Stimulated activated naive B cell treated with anti-CD40 and anti-IgM and Interleukin-4, amounts not matched to agents 10 μg/mL and 1 μg/mL and 100 μg/mL, for 72 hours (primary cell): ENCODE data around the gene RMDN2.

Experiments
- ATAC-seq, 2 donors: fragments of 150-1000 bp; cut with Tn5 transposase; replicated peaks; 2 replicates each; pipeline ENCODE4 v1.10.0; 2021; ENCODE audit warnings: moderate library complexity in 1 of 2
- DNase-seq: peaks from one replicate; pipeline ENCODE4 v3.0.0; 2021
- H3K27ac Mint-ChIP-seq: one replicate; pipeline ENCODE4 v1.8.0; 2022; ENCODE audit warnings: mild to moderate bottlenecking, mixed read lengths
- H3K27me3 Mint-ChIP-seq, 2 donors: one replicate each; pipeline ENCODE4 v1.8.0; 2022; ENCODE audit warnings: mixed read lengths in 2 of 2
- H3K36me3 Mint-ChIP-seq, 2 donors: one replicate each; pipeline ENCODE4 v1.8.0; 2022; ENCODE audit warnings: mixed read lengths in 2 of 2, mild to moderate bottlenecking in 1 of 2
- H3K4me1 Mint-ChIP-seq, 2 donors: one replicate each; pipeline ENCODE4 v1.8.0; 2022; ENCODE audit warnings: mixed read lengths in 2 of 2, mild to moderate bottlenecking in 1 of 2
- H3K4me3 Mint-ChIP-seq, 2 donors: one replicate each; pipeline ENCODE4 v1.8.0; 2022; ENCODE audit warnings: mild to moderate bottlenecking in 2 of 2, mixed read lengths in 2 of 2, moderate library complexity in 1 of 2
- H3K9me3 Mint-ChIP-seq, 2 donors: one replicate each; pipeline ENCODE4 v1.8.0; 2022; ENCODE audit warnings: mixed read lengths in 2 of 2, mild to moderate bottlenecking in 1 of 2

The RMDN2 gene

DNA sequence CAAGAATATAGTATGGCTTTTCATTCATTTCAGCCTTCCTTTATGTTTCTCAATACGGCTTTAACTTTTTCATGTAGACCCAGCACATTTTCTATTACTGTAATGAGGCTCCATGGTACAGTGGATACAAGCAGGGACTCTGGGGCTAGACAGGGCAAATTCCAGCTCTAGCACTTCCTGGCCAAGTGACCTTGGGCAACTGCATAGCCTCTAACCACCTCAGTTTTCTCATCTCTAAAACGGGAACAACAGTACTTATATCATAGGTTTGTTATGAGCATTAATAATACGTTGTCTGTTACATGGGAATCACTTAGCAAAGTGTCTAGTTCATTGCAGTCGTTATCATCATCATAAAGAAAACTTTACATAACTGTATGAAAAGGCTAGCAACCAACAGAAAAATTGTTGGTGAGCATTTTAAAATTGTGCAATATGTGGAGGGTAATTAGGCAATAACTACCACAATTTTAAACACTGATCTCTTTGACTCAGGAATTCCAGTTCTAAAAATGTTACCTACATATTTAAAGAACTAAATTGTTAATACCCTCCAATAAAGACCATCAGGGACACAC is 13.7 kb upstream of the RMDN2 start:
- Mint-ChIP-seq H3K27ac (no peak overlapping the region), H3K27me3 (peaks cover 0 to 18% of the 10 kb centered on the region in 2 donors), H3K36me3 (no peaks in the 10 kb centered on the region), H3K4me3 (no peak overlapping the region), H3K4me1 (no peaks in the 10 kb centered on the region), H3K9me3 (no peaks in the 10 kb centered on the region)
- DNase-seq = no peak
- no peak for ATAC-seq

DNA sequence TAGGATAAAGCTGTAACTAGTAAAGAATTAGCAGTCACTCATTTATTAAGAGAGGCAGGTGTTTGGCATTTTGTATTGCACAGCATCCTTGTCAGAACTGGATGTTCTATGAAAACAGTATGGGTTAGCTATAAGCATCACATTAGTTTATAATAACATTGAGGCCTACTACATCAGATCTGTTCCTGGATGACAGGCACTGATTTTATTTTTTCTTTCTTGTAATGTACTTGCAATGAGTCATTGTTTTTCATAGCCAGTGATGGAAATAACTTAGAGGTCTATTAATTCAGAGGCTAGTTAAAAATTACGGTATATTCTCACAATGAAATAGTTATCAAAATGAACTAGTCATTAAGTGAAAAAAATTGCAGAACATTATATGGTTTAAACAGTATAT is 13.0 kb upstream of the RMDN2 start:
- Mint-ChIP-seq H3K27me3 (peaks cover 0 to 18% of the 10 kb centered on the region in 2 donors), H3K4me3 (no peak overlapping the region), H3K27ac (no peak overlapping the region), H3K4me1 (no peaks in the 10 kb centered on the region), H3K9me3 (no peaks in the 10 kb centered on the region), H3K36me3 (no peaks in the 10 kb centered on the region)
- no peak for ATAC-seq
- no peak for DNase-seq

- Mint-ChIP-seq H3K36me3 (no peaks in the 10 kb centered on the region), H3K9me3 (no peaks in the 10 kb centered on the region), H3K4me3 (no peak overlapping the region), H3K27ac (no peak overlapping the region), H3K4me1 (no peaks in the 10 kb centered on the region), H3K27me3 (peaks cover 0 to 18% of the 10 kb centered on the region in 2 donors)
- ATAC-seq (no peak), DNase-seq (no peak)
Measured at GRCh38 chr2:37912616-37913015, 12.5 kb upstream of the RMDN2 start.

GRCh38 chr2:37914340-37914739 is 10.7 kb upstream of the RMDN2 start:
- no peak overlapping the region for H3K27ac Mint-ChIP-seq
- no peaks in the 10 kb centered on the region for H3K4me1 Mint-ChIP-seq
- H3K9me3 Mint-ChIP-seq = no peaks in the 10 kb centered on the region
- peaks cover 4 to 19% of the 10 kb centered on the region in 2 donors for H3K27me3 Mint-ChIP-seq
- DNase-seq = no peak
- no peak overlapping the region for H3K4me3 Mint-ChIP-seq
- ATAC-seq = no peak
- no peaks in the 10 kb centered on the region for H3K36me3 Mint-ChIP-seq

- no peaks in the 10 kb centered on the region for H3K9me3 Mint-ChIP-seq
- H3K36me3 Mint-ChIP-seq = no peaks in the 10 kb centered on the region
- H3K27me3 Mint-ChIP-seq = peaks cover 8 to 24% of the 10 kb centered on the region in 2 donors
- H3K4me3 Mint-ChIP-seq = no peak overlapping the region
- no peak for DNase-seq
- no peak overlapping the region for H3K27ac Mint-ChIP-seq
- H3K4me1 Mint-ChIP-seq = no peaks in the 10 kb centered on the region
- ATAC-seq = no peak
Measured at GRCh38 chr2:37915773-37916172, 9.3 kb upstream of the RMDN2 start.

DNA sequence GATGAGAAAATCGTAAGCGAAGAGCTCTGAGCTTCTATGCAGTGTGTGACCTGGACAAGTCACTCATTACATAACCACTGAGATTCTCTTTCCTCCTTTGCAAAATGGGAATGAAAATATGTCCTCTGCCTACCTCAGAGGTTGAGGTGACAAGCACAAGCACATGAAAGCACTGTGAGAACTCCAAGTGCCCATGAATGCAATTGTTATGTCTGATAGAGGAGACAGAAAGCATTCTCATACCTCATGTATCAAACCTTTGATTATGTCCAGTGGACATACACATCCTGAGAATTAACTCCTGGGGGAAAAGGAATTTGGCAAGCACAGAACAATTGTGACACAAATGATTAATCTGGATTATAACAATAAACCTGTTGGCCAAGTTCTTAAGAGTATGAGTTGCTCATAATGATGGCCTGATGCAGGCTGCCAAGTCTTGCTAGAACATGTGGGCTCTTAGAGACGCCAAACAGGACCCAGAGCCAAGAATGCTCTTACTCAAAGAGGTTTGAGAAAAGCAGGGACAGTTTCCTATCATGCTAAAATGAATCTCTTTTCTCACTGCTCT is 8.5 kb upstream of the RMDN2 start:
- ATAC-seq = no peak

GRCh38 chr2:37917281-37918228 is 7.5 kb upstream of the RMDN2 start:
- Mint-ChIP-seq H3K9me3 (no peaks in the 10 kb centered on the region), H3K27ac (no peak overlapping the region), H3K36me3 (no peaks in the 10 kb centered on the region), H3K4me3 (no peak overlapping the region), H3K27me3 (peaks cover 8 to 24% of the 10 kb centered on the region in 2 donors), H3K4me1 (no peaks in the 10 kb centered on the region)
- DNase-seq (no peak), ATAC-seq (no peak)

More for the DNA sequence above, 8.5 kb upstream of the RMDN2 start:
- Mint-ChIP-seq H3K4me3 (no peak overlapping the region), H3K27ac (no peak overlapping the region), H3K27me3 (peaks cover 8 to 24% of the 10 kb centered on the region in 2 donors), H3K4me1 (no peaks in the 10 kb centered on the region), H3K36me3 (no peaks in the 10 kb centered on the region), H3K9me3 (no peaks in the 10 kb centered on the region)
- DNase-seq = no peak

DNA sequence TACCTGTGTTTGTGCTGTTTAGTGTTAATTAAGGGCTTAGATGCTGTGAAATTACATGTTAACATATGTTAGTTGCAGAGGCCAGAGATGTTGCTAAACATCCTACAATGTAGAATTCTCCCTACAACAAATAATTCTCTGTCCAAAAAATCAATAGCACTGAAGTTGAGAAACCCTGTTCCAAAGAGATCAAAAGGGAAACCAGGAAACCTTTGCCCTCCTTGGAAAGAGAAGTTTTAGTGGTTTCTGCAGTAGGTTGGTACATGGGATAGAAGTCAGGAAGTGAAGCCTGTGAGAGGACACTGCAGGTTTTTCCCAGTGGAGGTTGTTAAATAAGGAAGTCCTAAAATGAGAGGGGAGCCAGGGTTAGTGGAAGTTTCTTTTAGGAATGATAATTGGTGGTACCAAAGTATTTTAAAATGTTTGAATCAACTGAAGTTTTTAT is 6.3 kb upstream of the RMDN2 start:
- H3K27ac Mint-ChIP-seq = no peak overlapping the region
- DNase-seq (no peak), ATAC-seq (no peak)

GRCh38 chr2:37919631-37920032 is 5.5 kb upstream of the RMDN2 start:
- H3K36me3 Mint-ChIP-seq = no peaks in the 10 kb centered on the region
- H3K9me3 Mint-ChIP-seq = no peaks in the 10 kb centered on the region
- peaks cover 8 to 14% of the 10 kb centered on the region in 2 donors for H3K27me3 Mint-ChIP-seq
- ATAC-seq = no peak
- H3K27ac Mint-ChIP-seq = no peak overlapping the region
- DNase-seq = no peak
- peaks cover 2 to 9% of the 10 kb centered on the region in 2 donors for H3K4me1 Mint-ChIP-seq
- no peak overlapping the region for H3K4me3 Mint-ChIP-seq

More for the DNA sequence above, 6.3 kb upstream of the RMDN2 start:
- H3K36me3 Mint-ChIP-seq = no peaks in the 10 kb centered on the region
- no peaks in the 10 kb centered on the region for H3K4me1 Mint-ChIP-seq
- H3K9me3 Mint-ChIP-seq = no peaks in the 10 kb centered on the region
- no peak overlapping the region for H3K4me3 Mint-ChIP-seq
- H3K27me3 Mint-ChIP-seq = peaks cover 8 to 22% of the 10 kb centered on the region in 2 donors

GRCh38 chr2:37920570-37920969 is 4.5 kb upstream of the RMDN2 start:
- Mint-ChIP-seq H3K27me3 (peaks cover 5 to 8% of the 10 kb centered on the region in 2 donors), H3K4me3 (no peak overlapping the region), H3K4me1 (peaks cover 2 to 12% of the 10 kb centered on the region in 2 donors), H3K36me3 (no peaks in the 10 kb centered on the region), H3K27ac (no peak overlapping the region), H3K9me3 (no peaks in the 10 kb centered on the region)
- DNase-seq = no peak
- no peak for ATAC-seq

- DNase-seq (no peak), ATAC-seq (no peak)
- Mint-ChIP-seq H3K36me3 (no peaks in the 10 kb centered on the region), H3K4me1 (peaks cover 2 to 12% of the 10 kb centered on the region in 2 donors), H3K4me3 (no peak overlapping the region), H3K27me3 (peaks cover 5 to 8% of the 10 kb centered on the region in 2 donors), H3K9me3 (no peaks in the 10 kb centered on the region), H3K27ac (no peak overlapping the region)
Measured at GRCh38 chr2:37921781-37922180, 3.3 kb upstream of the RMDN2 start.

- Mint-ChIP-seq H3K9me3 (no peaks in the 10 kb centered on the region), H3K4me3 (no peak overlapping the region), H3K4me1 (peaks cover 6 to 19% of the 10 kb centered on the region in 2 donors), H3K36me3 (no peaks in the 10 kb centered on the region), H3K27ac (no peak overlapping the region), H3K27me3 (peaks cover 5 to 8% of the 10 kb centered on the region in 2 donors)
- DNase-seq (no peak), ATAC-seq (no peak)
Measured at GRCh38 chr2:37923308-37924055, 1.6 kb upstream of the RMDN2 start.

- peaks cover 16 to 19% of the 10 kb centered on the region in 2 donors for H3K36me3 Mint-ChIP-seq
- ATAC-seq = no peak
- peaks cover 25 to 46% of the 10 kb centered on the region in 2 donors for H3K4me1 Mint-ChIP-seq
- no peaks in the 10 kb centered on the region for H3K9me3 Mint-ChIP-seq
- no peak for DNase-seq
- no peak overlapping the region for H3K27ac Mint-ChIP-seq
- H3K27me3 Mint-ChIP-seq = no peaks in the 10 kb centered on the region
- H3K4me3 Mint-ChIP-seq = no peak overlapping the region
Measured at GRCh38 chr2:37926635-37927034, 1.5 kb downstream of the RMDN2 start.

GRCh38 chr2:37928377-37928776 is 3.3 kb downstream of the RMDN2 start:
- DNase-seq = no peak
- Mint-ChIP-seq H3K9me3 (no peaks in the 10 kb centered on the region), H3K4me1 (peaks cover 25 to 48% of the 10 kb centered on the region in 2 donors), H3K4me3 (no peak overlapping the region), H3K36me3 (peaks cover 19 to 21% of the 10 kb centered on the region in 2 donors), H3K27me3 (no peaks in the 10 kb centered on the region), H3K27ac (no peak overlapping the region)
- no peak for ATAC-seq
